Endothelial cell of umbilical vein (primary cell): ENCODE measurements around the gene TNFRSF21. TPM values are rescaled to one million over a fixed set of nuclear protein-coding genes. Genes with fewer than 3 reads are reported as not detected.

Experiments
- BruUV-seq: library from RNA; stranded (reverse); fragments of 400-500 nt; replicated peaks from 2 replicates; lab custom pipeline; 2021; lab: Mats Ljungman, UMichigan
- CTCF ChIA-PET: fragments of 300-600, 350-600 bp; sonication (Branson Sonifier 250); formaldehyde crosslinking; loops from one replicate; lab custom pipeline; 2021; ENCODE audit warnings: antibody characterized with exemption, inconsistent platforms; lab: Charles Lee
- POLR2A ChIA-PET: fragments of 300-600, 350-600 bp; sonication (Branson Sonifier 250); formaldehyde crosslinking; loops from one replicate; lab custom pipeline; 2021; ENCODE audit warnings: antibody characterized with exemption, inconsistent platforms; lab: Charles Lee
- DNase-seq: peaks from one replicate; pipeline ENCODE4 v3.0.0-alpha.2; 2011; ENCODE audit warnings: low read depth, low spot score
- FAIRE-seq: peaks from 2 replicates; lab custom pipeline; 2011; peaks lifted over from hg19 to GRCh38; lab: Jason Lieb, UNC
- H2AFZ ChIP-seq: 2 replicates; pipeline ENCODE4 v1.6.0; 2012; ENCODE audit warnings: low read depth, low read length, control low read depth, inconsistent platforms
- H3K27ac ChIP-seq: 2 replicates; pipeline ENCODE4 v1.5.1; 2011; ENCODE audit warnings: low read depth, mild to moderate bottlenecking, control low read depth, low read length, moderate library complexity; ENCODE audit not compliant: insufficient read depth
- H3K27me3 ChIP-seq, 2 experiments: 2 replicates each; pipeline versions ENCODE4 v1.6.0 to v1.6.1; 2011; ENCODE audit warnings: low read length in 2 of 2, mixed read lengths in 1 of 2; ENCODE audit not compliant: control insufficient read depth in 2 of 2, insufficient read depth in 2 of 2
- H3K36me3 ChIP-seq, 2 experiments: 2 replicates in 1 of 2; 3 replicates in 1 of 2; pipeline ENCODE4 v1.5.1; 2011; ENCODE audit warnings: low read length in 2 of 2, mild to moderate bottlenecking in 1 of 2, moderate library complexity in 1 of 2; ENCODE audit not compliant: control insufficient read depth in 2 of 2, insufficient read depth in 2 of 2; ENCODE audit errors: extremely low read depth in 1 of 2
- H3K4me1 ChIP-seq: 3 replicates; pipeline ENCODE4 v1.5.1; 2011; ENCODE audit warnings: mild to moderate bottlenecking, low read length; ENCODE audit not compliant: control insufficient read depth, insufficient read depth; ENCODE audit errors: extremely low read depth
- H3K4me2 ChIP-seq: 2 replicates; pipeline ENCODE4 v1.6.1; 2011; ENCODE audit warnings: low read length, control low read depth, mixed read lengths; ENCODE audit not compliant: insufficient read depth
- H3K4me3 ChIP-seq, 3 experiments: fragments of 200-600 bp in 1 of 3; sonication (generic), shearing (Covaris generic) in 1 of 3; replicated peaks in 1 of 3; 2 replicates each; pipeline ENCODE4 v1.5.1; 2011 to 2016; ENCODE audit warnings: control low read depth in 3 of 3, low read length in 3 of 3, mild to moderate bottlenecking in 2 of 3, inconsistent platforms in 1 of 3, low read depth in 1 of 3, moderate library complexity in 1 of 3; ENCODE audit not compliant: insufficient read depth in 1 of 3
- H3K79me2 ChIP-seq: 2 replicates; pipeline ENCODE4 v1.6.0; 2012; ENCODE audit warnings: low read length, inconsistent platforms; ENCODE audit not compliant: control insufficient read depth, insufficient read depth
- H3K9ac ChIP-seq: replicated peaks from 2 replicates; pipeline ENCODE3; 2011; ENCODE audit warnings: low read length, control low read depth; ENCODE audit not compliant: insufficient read depth; ENCODE audit errors: extremely low read depth
- H3K9me1 ChIP-seq: replicated peaks from 3 replicates; pipeline ENCODE4 v1.6.0; 2011; ENCODE audit warnings: mild to moderate bottlenecking, low read length; ENCODE audit not compliant: control insufficient read depth, insufficient read depth; ENCODE audit errors: extremely low read depth
- H3K9me3 ChIP-seq: replicated peaks from 2 replicates; pipeline ENCODE4 v1.5.1; 2012; ENCODE audit warnings: low read length, inconsistent platforms; ENCODE audit not compliant: control insufficient read depth, insufficient read depth
- H4K20me1 ChIP-seq: replicated peaks from 2 replicates; pipeline ENCODE3; 2011; ENCODE audit warnings: mild to moderate bottlenecking, low read length; ENCODE audit not compliant: control insufficient read depth, insufficient read depth; ENCODE audit errors: extremely low read depth
- CTCF ChIP-seq, 2 donors: IDR thresholded peaks; 1 replicate in 1 of 2; 2 replicates in 1 of 2; pipeline ENCODE4 v1.5.1; 2011; ENCODE audit warnings: low read length in 2 of 2, mild to moderate bottlenecking in 2 of 2, moderate library complexity in 2 of 2, control low read depth in 1 of 2, inconsistent platforms in 1 of 2, low read depth in 1 of 2; ENCODE audit not compliant: insufficient read depth in 1 of 2; ENCODE audit errors: extremely low read depth in 1 of 2
- EZH2 ChIP-seq: IDR thresholded peaks from 2 replicates; pipeline ENCODE4 v1.6.1; 2012; ENCODE audit warnings: borderline replicate concordance, low read depth, mild to moderate bottlenecking, moderate library complexity, low read length, inconsistent platforms; ENCODE audit not compliant: severe bottlenecking
- FOS ChIP-seq: IDR thresholded peaks from 2 replicates; pipeline ENCODE4 v1.6.1; 2011; ENCODE audit warnings: mild to moderate bottlenecking, low read length, moderate library complexity, borderline replicate concordance; ENCODE audit not compliant: insufficient read depth
- GATA2 ChIP-seq: IDR thresholded peaks from 2 replicates; pipeline ENCODE4 v1.7.0; 2011; ENCODE audit warnings: low read depth, mild to moderate bottlenecking, moderate library complexity, mixed read lengths, low read length; ENCODE audit not compliant: insufficient read length, insufficient read depth
- JUN ChIP-seq: IDR thresholded peaks from 2 replicates; pipeline ENCODE4 v1.6.1; 2011; ENCODE audit warnings: borderline replicate concordance, low read depth; ENCODE audit not compliant: insufficient read length, insufficient read depth
- MAX ChIP-seq: IDR thresholded peaks from 2 replicates; pipeline ENCODE4 v1.6.1; 2011; ENCODE audit not compliant: insufficient read depth, insufficient read length
- MYC ChIP-seq: IDR thresholded peaks from one replicate; pipeline ENCODE4 v1.6.1; 2011; ENCODE audit warnings: mild to moderate bottlenecking, low read depth, low read length
- POLR2A ChIP-seq: IDR thresholded peaks from 2 replicates; pipeline ENCODE4 v1.6.1; 2012; ENCODE audit warnings: low read depth, mild to moderate bottlenecking, control low read depth, low read length
- POLR2AphosphoS5 ChIP-seq: IDR thresholded peaks from 2 replicates; pipeline ENCODE4 v1.6.1; 2012; ENCODE audit warnings: low read depth, mild to moderate bottlenecking, control low read depth, low read length, moderate library complexity; ENCODE audit not compliant: insufficient read depth
- dilution Hi-C: fragments of 300-500 bp; cut with MboI; formaldehyde crosslinking; loops from one replicate; pipeline ENCODE4 v1.15.0; 2019; ENCODE audit warnings: low sequenced_read_pairs; ENCODE audit not compliant: extremely low pct_ligation_motif_present
- intact Hi-C: fragments of 100-400 bp; cut with micrococcal nuclease; formaldehyde crosslinking; loops from one replicate; pipeline ENCODE4 v1.10.0; 2022
- polyA plus RNA-seq, 4 experiments: library from polyadenylated mRNA; depleted of rRNA in 3 of 4; stranded (reverse) in 3 of 4; unstranded in 1 of 4; fragments of >200 nt; gene quantifications; 2 replicates each; pipeline versions ENCODE4 v1.2.1 to v1.2.3, GENCODE V29; 2011 to 2012; ENCODE audit warnings: missing spikeins in 1 of 4
- total RNA-seq: library from RNA; stranded (reverse); gene quantifications from 2 replicates; pipeline ENCODE4 v1.2.3, GENCODE V29; 2021

The TNFRSF21 gene
- total and polyA plus RNA-seq, 2 donors (not counting 3 experiments of a cell fraction or from before 2014, with no cell fraction given), result 26.0 to 40.6 TPM

- POLR2A ChIA-PET, result no interaction called here
- FAIRE-seq, result no peak
Measured at GRCh38 chr6:47254906-47255305, 54.8 kb downstream of the TNFRSF21 start.

More at GRCh38 chr6:47254906-47255305, 54.8 kb downstream of the TNFRSF21 start:
- Histone ChIP-seq H3K9me1 (no peaks in the 10 kb centered on the region), H4K20me1 (no peaks in the 10 kb centered on the region), H3K4me1 (peaks cover under 1% of the 10 kb centered on the region), H3K79me2 (no peaks in the 10 kb centered on the region), H3K36me3 (peaks cover 3 to 6% of the 10 kb centered on the region in 2 experiments), H3K9me3 (no peaks in the 10 kb centered on the region), H3K27ac (no peak overlapping the region), H3K9ac (no peak overlapping the region), H2AFZ (no peak overlapping the region), H3K4me3 (no peak overlapping the region), H3K27me3 (no peaks in the 10 kb centered on the region), H3K4me2 (no peak overlapping the region)
- CTCF ChIA-PET, result no interaction called here
- TF ChIP-seq MYC (no peak), POLR2A (no peak), JUN (no peak), CTCF (IDR thresholded peaks at IDR 0.05; ENCODE audit: extremely low read depth in 1 of 2, insufficient read depth in 1 of 2, low read depth in 1 of 2, low read length in 2 of 2) (no peak), EZH2 (no peak), POLR2AphosphoS5 (no peak), GATA2 (no peak), MAX (no peak), FOS (no peak)
- BruUV-seq, result no TSS peak
- DNase-seq, result no peak
- intact Hi-C loops (no loop called here), dilution Hi-C loops (no loop called here)
